HuH-7.5 (cell line): ENCODE results near the gene EVPL.

Source experiments
- DNase-seq: peaks from one replicate; pipeline ENCODE4 v3.0.0; 2011; ENCODE audit warnings: low spot score

The EVPL gene

GRCh38 chr17:75959051-75959838 is 67.9 kb downstream of the EVPL start:
- no peak for DNase-seq
